ENCODE data around the gene BICC1.

Gene BICC1

GRCh38 chr10:58723186-58723585, 210.5 kb downstream of the BICC1 start:
- Histone ChIP-seq H3K27me3 (ENCODE audit: insufficient read depth, poor library complexity, severe bottlenecking) (no peaks in the 10 kb centered on the region), H3K4me3 (replicated peaks; ENCODE audit: insufficient read depth, low read length) (no peak overlapping the region), H3K27ac (replicated peaks) (no peak overlapping the region)
- TF ChIP-seq GABPA (IDR thresholded peaks at IDR 0.05; ENCODE audit: low read depth) (no peak), REST (IDR thresholded peaks at IDR 0.05; ENCODE audit: insufficient replicate concordance, low read depth) (no peak), POLR2AphosphoS5 (IDR thresholded peaks at IDR 0.05; ENCODE audit: low read depth) (no peak), SPI1 (IDR thresholded peaks at IDR 0.05; ENCODE audit: borderline replicate concordance, low read depth) (no peak)
- TF ChIP-seq, protein P1, sequence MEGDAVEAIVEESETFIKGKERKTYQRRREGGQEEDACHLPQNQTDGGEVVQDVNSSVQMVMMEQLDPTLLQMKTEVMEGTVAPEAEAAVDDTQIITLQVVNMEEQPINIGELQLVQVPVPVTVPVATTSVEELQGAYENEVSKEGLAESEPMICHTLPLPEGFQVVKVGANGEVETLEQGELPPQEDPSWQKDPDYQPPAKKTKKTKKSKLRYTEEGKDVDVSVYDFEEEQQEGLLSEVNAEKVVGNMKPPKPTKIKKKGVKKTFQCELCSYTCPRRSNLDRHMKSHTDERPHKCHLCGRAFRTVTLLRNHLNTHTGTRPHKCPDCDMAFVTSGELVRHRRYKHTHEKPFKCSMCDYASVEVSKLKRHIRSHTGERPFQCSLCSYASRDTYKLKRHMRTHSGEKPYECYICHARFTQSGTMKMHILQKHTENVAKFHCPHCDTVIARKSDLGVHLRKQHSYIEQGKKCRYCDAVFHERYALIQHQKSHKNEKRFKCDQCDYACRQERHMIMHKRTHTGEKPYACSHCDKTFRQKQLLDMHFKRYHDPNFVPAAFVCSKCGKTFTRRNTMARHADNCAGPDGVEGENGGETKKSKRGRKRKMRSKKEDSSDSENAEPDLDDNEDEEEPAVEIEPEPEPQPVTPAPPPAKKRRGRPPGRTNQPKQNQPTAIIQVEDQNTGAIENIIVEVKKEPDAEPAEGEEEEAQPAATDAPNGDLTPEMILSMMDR (IDR thresholded peaks at IDR 0.05; ENCODE audit: insufficient read depth, low read length): no peak
- no peak for DNase-seq (ENCODE audit: low read depth in 1 of 2, low spot score in 1 of 2)

- Histone ChIP-seq H3K4me3 (replicated peaks; ENCODE audit: insufficient read depth, low read length) (no peak overlapping the region), H3K27me3 (ENCODE audit: insufficient read depth, poor library complexity, severe bottlenecking) (no peaks in the 10 kb centered on the region), H3K27ac (replicated peaks) (no peak overlapping the region)
- TF ChIP-seq, protein P1 (IDR thresholded peaks at IDR 0.05; ENCODE audit: insufficient read depth, low read length): no peak
- no peak for DNase-seq (ENCODE audit: low read depth in 1 of 2, low spot score in 1 of 2)
These were observed 211.3 kb downstream of the BICC1 start for GRCh38 chr10:58723966-58724365.

- no peak for DNase-seq (ENCODE audit: low read depth in 1 of 2, low spot score in 1 of 2)
- no peak overlapping the region for H3K27ac ChIP-seq (replicated peaks)
- H3K27me3 ChIP-seq (ENCODE audit: insufficient read depth, poor library complexity, severe bottlenecking): no peaks in the 10 kb centered on the region
- TF ChIP-seq, protein P1 (IDR thresholded peaks at IDR 0.05; ENCODE audit: insufficient read depth, low read length): no peak
- TF ChIP-seq GABPA (IDR thresholded peaks at IDR 0.05; ENCODE audit: low read depth): no peak
- TF ChIP-seq REST (IDR thresholded peaks at IDR 0.05; ENCODE audit: insufficient replicate concordance, low read depth): no peak
- H3K4me3 ChIP-seq (replicated peaks; ENCODE audit: insufficient read depth, low read length): no peak overlapping the region
These were observed 212.1 kb downstream of the BICC1 start for GRCh38 chr10:58724781-58725180.

DNA sequence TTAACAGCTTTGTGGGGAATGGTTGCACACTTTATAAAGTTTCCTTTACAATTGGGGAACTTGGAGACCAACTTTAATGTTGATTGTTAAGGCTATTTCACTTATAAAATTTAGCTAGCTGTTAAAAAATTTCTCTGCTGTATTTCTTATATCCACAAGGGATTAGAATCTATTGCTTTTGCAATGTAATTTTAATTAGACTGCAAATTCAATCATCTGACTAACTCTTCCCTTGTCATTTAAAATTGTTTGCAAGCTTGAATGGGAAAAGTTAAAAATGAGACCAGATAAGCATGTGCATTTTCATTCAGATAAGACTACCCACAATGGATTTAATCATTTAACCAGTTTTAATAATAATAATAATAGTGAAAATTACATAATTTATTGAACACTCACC, 213.2 kb downstream of the BICC1 start:
- H3K27ac ChIP-seq (replicated peaks): no peak overlapping the region
- no peak for DNase-seq (ENCODE audit: low read depth in 1 of 2, low spot score in 1 of 2)
- no peak overlapping the region for H3K4me3 ChIP-seq (replicated peaks; ENCODE audit: insufficient read depth, low read length)
- TF ChIP-seq GABPA (IDR thresholded peaks at IDR 0.05; ENCODE audit: low read depth): no peak
- H3K27me3 ChIP-seq (ENCODE audit: insufficient read depth, poor library complexity, severe bottlenecking): no peaks in the 10 kb centered on the region

Data from HL-60 (cell line).